Calu3 (cell line): ENCODE data around the gene TAOK1. TPM values are rescaled to one million over a fixed set of nuclear protein-coding genes. Genes with fewer than 3 reads are reported as not detected.

Source experiments
- BruUV-seq: library from RNA; stranded (reverse); fragments of 400-500 nt; replicated peaks from 2 replicates; lab custom pipeline; 2021; lab: Mats Ljungman, UMichigan
- CTCF ChIA-PET: fragments of 300-600 bp; sonication (Branson Sonifier 250); formaldehyde crosslinking; loops from one replicate; lab custom pipeline; 2022; ENCODE audit warnings: antibody characterized with exemption; lab: Charles Lee
- DNase-seq: peaks from one replicate; pipeline ENCODE4 v3.0.0; 2022
- H3K27ac Mint-ChIP-seq: one replicate; pipeline ENCODE4 v1.8.0; 2022; ENCODE audit warnings: mixed read lengths; ENCODE audit not compliant: unreplicated experiment
- H3K27me3 Mint-ChIP-seq: one replicate; pipeline ENCODE4 v1.8.0; 2022; ENCODE audit warnings: mixed read lengths; ENCODE audit not compliant: unreplicated experiment
- H3K36me3 Mint-ChIP-seq: one replicate; pipeline ENCODE4 v1.8.0; 2022; ENCODE audit warnings: mild to moderate bottlenecking, moderate library complexity, mixed read lengths; ENCODE audit not compliant: insufficient read depth, unreplicated experiment
- H3K4me1 Mint-ChIP-seq: one replicate; pipeline ENCODE4 v1.8.0; 2022; ENCODE audit warnings: mild to moderate bottlenecking, low read depth, mixed read lengths; ENCODE audit not compliant: unreplicated experiment
- H3K4me3 Mint-ChIP-seq: one replicate; pipeline ENCODE4 v1.8.0; 2022; ENCODE audit warnings: mild to moderate bottlenecking, low read depth, moderate library complexity, mixed read lengths; ENCODE audit not compliant: unreplicated experiment
- H3K9me3 Mint-ChIP-seq: one replicate; pipeline ENCODE4 v1.8.0; 2022; ENCODE audit warnings: low read depth, mixed read lengths; ENCODE audit not compliant: unreplicated experiment
- CTCF ChIP-seq: fragments of 200-600 bp; IDR thresholded peaks from one replicate; pipeline ENCODE4 v1.8.0; 2022; ENCODE audit warnings: antibody characterized with exemption; ENCODE audit not compliant: unreplicated experiment
- intact Hi-C: fragments of 100-400 bp; cut with micrococcal nuclease; formaldehyde crosslinking; loops from one replicate; pipeline ENCODE4 v1.10.0; 2022; ENCODE audit not compliant: unreplicated experiment
- total RNA-seq: library from RNA; stranded (reverse); gene quantifications from 2 replicates; pipeline ENCODE4 v1.2.3, GENCODE V29; 2022

TAOK1 gene
- total RNA-seq, 1 experiment from 2014 or later, result 78.1 TPM

GRCh38 chr17:29369831-29370735 is 20.1 kb upstream of the TAOK1 start:
- no TSS peak for BruUV-seq

GRCh38 chr17:29376667-29377270 is 13.4 kb upstream of the TAOK1 start:
- H3K36me3 Mint-ChIP-seq, result no peaks in the 10 kb centered on the region
- no peak for DNase-seq
- no TSS peak for BruUV-seq
- CTCF ChIA-PET, result interaction anchor here (0.7 kb wide), 2 partner anchors 9 to 225 kb away, joined by 3 read pairs; no protein-coding TSS in a partner anchor
- H3K9me3 Mint-ChIP-seq, result no peaks in the 10 kb centered on the region
- no peaks in the 10 kb centered on the region for H3K27me3 Mint-ChIP-seq
- no peak for TF ChIP-seq CTCF
- H3K27ac Mint-ChIP-seq, result no peak overlapping the region
- intact Hi-C loops, result no loop called here
- peaks cover 12% of the 10 kb centered on the region for H3K4me1 Mint-ChIP-seq
- H3K4me3 Mint-ChIP-seq, result no peak overlapping the region

More at GRCh38 chr17:29369831-29370735, 20.1 kb upstream of the TAOK1 start:
- Mint-ChIP-seq H3K4me1 (peaks cover 6% of the 10 kb centered on the region), H3K27ac (no peak overlapping the region), H3K9me3 (no peaks in the 10 kb centered on the region), H3K27me3 (no peaks in the 10 kb centered on the region), H3K4me3 (no peak overlapping the region), H3K36me3 (no peaks in the 10 kb centered on the region)
- peak; percentile 55 for DNase-seq
- intact Hi-C loops, result loop anchor here (1.0 kb wide), 1 partner anchor 167 kb away; no protein-coding TSS in a partner anchor
- TF ChIP-seq CTCF, result peak; percentile 58
- CTCF ChIA-PET, result interaction anchor here (0.5 to 2.3 kb wide), 25 partner anchors 9 to 247 kb away, joined by 3 to 31 read pairs (median 4); partner anchors contain the start of genes NUFIP2 and TAOK1

- Mint-ChIP-seq H3K27ac (no peak overlapping the region), H3K4me1 (peaks cover 16% of the 10 kb centered on the region), H3K9me3 (no peaks in the 10 kb centered on the region), H3K36me3 (no peaks in the 10 kb centered on the region), H3K27me3 (no peaks in the 10 kb centered on the region), H3K4me3 (no peak overlapping the region)
- CTCF ChIA-PET, result no interaction called here
- TF ChIP-seq CTCF, result no peak
- no TSS peak for BruUV-seq
- intact Hi-C loops, result no loop called here
- no peak for DNase-seq
These were observed 11.7 kb upstream of the TAOK1 start for GRCh38 chr17:29378500-29378899.

GRCh38 chr17:29379084-29379991 is 10.8 kb upstream of the TAOK1 start:
- H3K4me3 Mint-ChIP-seq, result no peak overlapping the region
- no peak for TF ChIP-seq CTCF
- no TSS peak for BruUV-seq
- no peak for DNase-seq
- H3K4me1 Mint-ChIP-seq, result peaks cover 16% of the 10 kb centered on the region
- H3K27me3 Mint-ChIP-seq, result no peaks in the 10 kb centered on the region
- no peaks in the 10 kb centered on the region for H3K9me3 Mint-ChIP-seq
- no peaks in the 10 kb centered on the region for H3K36me3 Mint-ChIP-seq
- no peak overlapping the region for H3K27ac Mint-ChIP-seq
- CTCF ChIA-PET, result interaction anchor here (0.7 to 1.4 kb wide), 2 partner anchors 10 to 172 kb away, joined by 3 to 4 read pairs; no protein-coding TSS in a partner anchor
- intact Hi-C loops, result no loop called here
